ENCODE results near the gene MED12L. TPM values are rescaled to one million over a fixed set of nuclear protein-coding genes. Genes with fewer than 3 reads are reported as not detected.

MED12L gene
- total RNA-seq, 4 donors from 2014 or later = under 0.01 to 0.34 (median 0.27) TPM

DNA sequence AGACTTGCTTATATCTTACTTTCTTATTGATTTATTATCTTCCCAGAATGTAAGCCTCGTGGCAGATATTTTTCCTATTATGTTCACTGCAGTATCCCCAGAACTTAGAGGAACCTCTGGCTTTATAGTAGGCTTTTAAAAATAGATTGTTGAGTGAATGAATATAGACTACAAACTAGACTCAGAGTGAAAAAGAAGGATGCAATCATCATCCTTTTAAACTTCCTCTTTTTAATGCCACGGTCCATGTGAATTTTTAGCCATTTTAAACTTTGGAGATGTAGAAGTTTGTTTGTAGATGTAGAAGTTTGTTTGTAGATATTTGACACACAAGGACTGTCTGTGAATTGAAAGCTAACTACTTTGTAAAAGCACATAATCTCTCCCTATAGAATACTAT is 306.3 kb downstream of the MED12L start:
- TF ChIP-seq, protein P1, sequence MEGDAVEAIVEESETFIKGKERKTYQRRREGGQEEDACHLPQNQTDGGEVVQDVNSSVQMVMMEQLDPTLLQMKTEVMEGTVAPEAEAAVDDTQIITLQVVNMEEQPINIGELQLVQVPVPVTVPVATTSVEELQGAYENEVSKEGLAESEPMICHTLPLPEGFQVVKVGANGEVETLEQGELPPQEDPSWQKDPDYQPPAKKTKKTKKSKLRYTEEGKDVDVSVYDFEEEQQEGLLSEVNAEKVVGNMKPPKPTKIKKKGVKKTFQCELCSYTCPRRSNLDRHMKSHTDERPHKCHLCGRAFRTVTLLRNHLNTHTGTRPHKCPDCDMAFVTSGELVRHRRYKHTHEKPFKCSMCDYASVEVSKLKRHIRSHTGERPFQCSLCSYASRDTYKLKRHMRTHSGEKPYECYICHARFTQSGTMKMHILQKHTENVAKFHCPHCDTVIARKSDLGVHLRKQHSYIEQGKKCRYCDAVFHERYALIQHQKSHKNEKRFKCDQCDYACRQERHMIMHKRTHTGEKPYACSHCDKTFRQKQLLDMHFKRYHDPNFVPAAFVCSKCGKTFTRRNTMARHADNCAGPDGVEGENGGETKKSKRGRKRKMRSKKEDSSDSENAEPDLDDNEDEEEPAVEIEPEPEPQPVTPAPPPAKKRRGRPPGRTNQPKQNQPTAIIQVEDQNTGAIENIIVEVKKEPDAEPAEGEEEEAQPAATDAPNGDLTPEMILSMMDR (IDR thresholded peaks at IDR 0.05; ENCODE audit: low read depth) = no peak

DNA sequence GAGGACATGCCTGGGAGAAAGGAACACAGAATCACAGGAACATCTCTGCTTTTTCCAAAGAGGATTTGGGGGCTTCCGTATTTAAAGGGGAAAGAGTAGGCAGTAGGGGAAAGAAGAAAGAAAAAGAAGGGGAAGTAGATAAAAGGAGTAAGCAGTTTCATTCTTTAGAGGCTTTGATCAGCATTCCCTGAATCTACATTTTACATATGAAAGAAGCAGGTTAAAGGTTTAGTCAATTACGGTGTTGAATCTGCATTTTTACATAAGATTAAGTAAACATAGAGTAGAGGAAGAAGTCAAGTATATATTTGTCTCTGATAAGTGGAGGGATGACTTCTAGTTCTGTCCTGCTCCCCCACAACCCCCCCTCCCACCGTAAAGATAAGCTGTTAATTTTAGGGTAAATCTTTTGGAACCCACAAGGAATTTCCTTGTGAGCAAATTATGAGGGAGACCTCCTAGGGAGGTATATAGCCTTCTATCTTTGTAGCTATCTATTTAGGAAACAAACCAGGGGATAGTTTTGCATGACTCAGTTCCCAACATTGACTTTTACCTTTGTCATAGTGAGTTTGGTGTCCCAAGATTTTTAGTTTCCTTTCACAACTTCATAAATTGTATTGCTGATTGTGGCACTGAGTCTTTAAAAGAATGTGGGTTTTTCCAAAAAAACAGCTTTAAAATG is 307.8 kb downstream of the MED12L start:
- TF ChIP-seq, protein P1 (IDR thresholded peaks at IDR 0.05; ENCODE audit: low read depth) = no peak

DNA sequence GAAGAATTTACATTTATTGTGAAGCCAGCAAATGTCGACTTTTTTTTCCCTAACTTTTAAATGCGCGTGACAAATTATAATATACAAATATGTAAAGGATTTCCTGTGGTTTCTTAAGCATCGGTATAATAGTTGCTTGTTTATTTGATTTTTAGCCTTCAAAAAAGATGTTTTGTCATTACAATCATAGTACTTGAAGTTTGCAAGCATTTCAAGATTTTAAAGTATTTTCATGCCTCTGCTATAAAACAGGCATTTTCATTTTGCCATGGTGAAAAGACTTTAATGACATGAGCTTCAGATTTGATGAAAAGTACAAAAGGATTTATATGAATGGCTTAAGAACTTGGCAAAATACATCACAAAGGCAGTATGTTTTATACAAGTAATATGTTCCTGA is 308.5 kb downstream of the MED12L start:
- TF ChIP-seq, protein P1 (IDR thresholded peaks at IDR 0.05; ENCODE audit: low read depth) = no peak

GRCh38 chr3:151394611-151395010 is 309.1 kb downstream of the MED12L start:
- TF ChIP-seq, protein P1 (IDR thresholded peaks at IDR 0.05; ENCODE audit: low read depth) = no peak

DNA sequence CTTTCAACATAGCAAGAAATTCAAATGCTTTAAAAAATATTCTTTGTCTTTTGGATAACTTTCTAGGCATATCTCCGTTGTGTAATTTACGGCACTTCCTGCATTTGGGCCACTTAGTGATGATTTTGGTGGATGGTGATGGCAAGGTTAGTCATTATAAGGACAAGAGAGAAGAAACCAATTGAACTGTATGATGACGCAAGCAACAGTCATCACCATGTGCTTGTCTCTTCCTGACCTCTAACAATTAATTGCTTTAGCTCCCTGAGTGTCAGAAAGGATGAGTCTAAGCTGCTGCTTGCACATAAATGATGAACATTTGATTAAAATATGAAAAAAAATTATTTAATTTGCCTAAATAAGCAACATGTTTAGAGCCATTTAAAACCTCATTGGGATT is 310.3 kb downstream of the MED12L start:
- TF ChIP-seq, protein P1 (IDR thresholded peaks at IDR 0.05; ENCODE audit: low read depth) = no peak

- TF ChIP-seq, protein P1 (IDR thresholded peaks at IDR 0.05; ENCODE audit: low read depth) = no peak
Observed at GRCh38 chr3:151398895-151399294, 313.4 kb downstream of the MED12L start.

- TF ChIP-seq, protein P1 (IDR thresholded peaks at IDR 0.05; ENCODE audit: low read depth) = no peak
Observed at GRCh38 chr3:151400341-151400740, 314.9 kb downstream of the MED12L start.
